ENCODE measurements around the gene NRG2. TPM values are rescaled to one million over a fixed set of nuclear protein-coding genes. Genes with fewer than 3 reads are reported as not detected.

Gene NRG2
- total and polyA plus RNA-seq, 2 of the 8 experiments (the other 6 are each of a cell fraction or from before 2014, with no cell fraction given), result 0.27 to 0.54 TPM

- H3K9me3 ChIP-seq (ENCODE audit: insufficient read depth in 2 of 2, low read depth in 1 of 2, low read length in 1 of 2), result no peaks in the 10 kb centered on the region
- H3K27me3 ChIP-seq (replicated peaks in 1 of 4; ENCODE audit: control insufficient read depth in 3 of 4, extremely low read depth in 1 of 4, insufficient read depth in 3 of 4, low read length in 3 of 4), result no peaks in the 10 kb centered on the region; a peak in 1 of 7 replicates
- ChIA-PET CTCF (ENCODE audit: partially characterized antibody) (interaction anchor here (0.9 to 13.2 kb wide), 19 partner anchors 10 to 268 kb away, joined by 3 to 173 read pairs (median 10); no protein-coding TSS in a partner anchor), POLR2A (ENCODE audit: partially characterized antibody) (no interaction called here)
- H3K4me3 ChIP-seq (ENCODE audit: extremely low read depth in 1 of 4, insufficient read depth in 2 of 4, low read depth in 3 of 4, low read length in 4 of 4), result no peak overlapping the region
- no peak overlapping the region for H2BK15ac ChIP-seq (ENCODE audit: low read length)
- H4K5ac ChIP-seq (ENCODE audit: insufficient read length, low read depth, low read length), result no peak overlapping the region
- no peak overlapping the region for H3K56ac ChIP-seq (replicated peaks; ENCODE audit: insufficient read length, low read depth, low read length)
- no peak overlapping the region for H2AK5ac ChIP-seq (ENCODE audit: low read depth, low read length)
- H3K4ac ChIP-seq (replicated peaks; ENCODE audit: insufficient read length, low read depth, low read length), result no peak overlapping the region
- no peak overlapping the region for H3K18ac ChIP-seq (ENCODE audit: extremely low read depth, low read length)
- H4K8ac ChIP-seq (ENCODE audit: extremely low read depth, insufficient read depth, low read length), result no peak overlapping the region
- no peak overlapping the region for H3K14ac ChIP-seq (ENCODE audit: insufficient read length)
- no peak overlapping the region for H2BK120ac ChIP-seq (replicated peaks; ENCODE audit: low read depth, low read length)
- no peak for DNase-seq (ENCODE audit: low read depth in 1 of 2, low spot score in 2 of 2)
- H4K91ac ChIP-seq (replicated peaks; ENCODE audit: insufficient read length, low read length), result no peak overlapping the region
- no peak overlapping the region for H2AFZ ChIP-seq (ENCODE audit: low read length)
- no peak overlapping the region for H2BK20ac ChIP-seq (ENCODE audit: low read length)
- H4K20me1 ChIP-seq (replicated peaks in 1 of 2; ENCODE audit: control insufficient read depth in 1 of 2, insufficient read depth in 2 of 2, low read length in 2 of 2), result no peaks in the 10 kb centered on the region
- no peak overlapping the region for H3K27ac ChIP-seq (ENCODE audit: low read depth, low read length)
- no peak overlapping the region for H3K4me2 ChIP-seq (ENCODE audit: insufficient read depth in 1 of 2, low read depth in 2 of 2, low read length in 2 of 2)
- no peak for FAIRE-seq
- H3K9ac ChIP-seq (replicated peaks in 1 of 4; ENCODE audit: extremely low read depth in 1 of 4, low read depth in 3 of 4, low read length in 3 of 4), result no peak overlapping the region
- H3K79me2 ChIP-seq (ENCODE audit: control insufficient read depth in 1 of 2, insufficient read depth in 2 of 2, low read length in 2 of 2), result no peaks in the 10 kb centered on the region
- H2BK12ac ChIP-seq (ENCODE audit: low read depth, low read length), result no peak overlapping the region
- H2BK5ac ChIP-seq (ENCODE audit: low read depth, low read length), result no peak overlapping the region
- no peaks in the 10 kb centered on the region for H3K79me1 ChIP-seq (ENCODE audit: low read depth, low read length)
- H3K36me3 ChIP-seq (ENCODE audit: control insufficient read depth in 2 of 4, insufficient read depth in 4 of 4, low read length in 3 of 4), result no peaks in the 10 kb centered on the region
- no peaks in the 10 kb centered on the region; the same call in 1 of the 2 replicates for H3K23me2 ChIP-seq (ENCODE audit: low read depth, low read length)
- no peaks in the 10 kb centered on the region for H3K4me1 ChIP-seq (replicated peaks in 1 of 4; ENCODE audit: control insufficient read depth in 3 of 4, insufficient read depth in 4 of 4, low read length in 3 of 4)
- no peak overlapping the region for H3K23ac ChIP-seq (ENCODE audit: insufficient read length)
- WGBS, 2 experiments (ENCODE audit: extremely low coverage in 1 of 2, insufficient coverage in 1 of 2, insufficient read length in 1 of 2, insufficient replicate concordance in 2 of 2, low coverage in 1 of 2, low lambda C conversion rate in 2 of 2, missing lambda C conversion rate in 1 of 2), result 82% methylated on average over 11 of the region's 12 CpGs; no CpG with 5 or more reads in 1 of the 2 experiments
- TF ChIP-seq EP300 (IDR thresholded peaks at IDR 0.05; ENCODE audit: borderline replicate concordance in 1 of 2, low read depth in 2 of 2, low read length in 2 of 2) (no peak), RNF2 (IDR thresholded peaks at IDR 0.05; ENCODE audit: borderline replicate concordance, low read depth, low read length, missing control alignments, poor library complexity, severe bottlenecking) (no peak), YY1 (IDR thresholded peaks at IDR 0.05; ENCODE audit: low read depth, low read length) (no peak), CTBP2 (IDR thresholded peaks at IDR 0.05; ENCODE audit: borderline replicate concordance, insufficient read depth, insufficient read length, low read length) (no peak), CHD2 (IDR thresholded peaks at IDR 0.05; ENCODE audit: low read length) (no peak), TAF1 (IDR thresholded peaks at IDR 0.05; ENCODE audit: low read depth, low read length) (no peak), EZH2 (IDR thresholded peaks at IDR 0.05; ENCODE audit: low read depth, low read length, severe bottlenecking) (no peak), USF2 (IDR thresholded peaks at IDR 0.05; ENCODE audit: low read length) (no peak), SP2 (IDR thresholded peaks at IDR 0.05; ENCODE audit: low read length) (no peak), CBX5 (IDR thresholded peaks at IDR 0.05; ENCODE audit: low read depth, low read length) (no peak), NRF1 (IDR thresholded peaks at IDR 0.05; ENCODE audit: low read depth, low read length) (no peak)
These were observed 178.2 kb downstream of the NRG2 start for GRCh38 chr5:139864716-139865483.

Measured in H1 (cell line).